ENCODE data around the gene SIGLECL1.
"Not testable (repeated sequence)": the region's sequence is repeated elsewhere in the genome, so short reads cannot be mapped to it uniquely, and the experiment has no call there.

The SIGLECL1 gene

GRCh38 chr19:51250786-51251467 is at the start of gene SIGLECL1:
Gene SIGLECL1 (plus strand): TSS chr19:51251080. CDS start chr19:51264073, 12,993 bp downstream.
- no peak for DNase-seq (ENCODE audit: low read depth)

GRCh38 chr19:51201712-51202111 is 49.2 kb upstream of the SIGLECL1 start:
- no peak for DNase-seq (ENCODE audit: low read depth)

- DNase-seq (ENCODE audit: low read depth), result no peak
These were observed 47.0 kb upstream of the SIGLECL1 start for GRCh38 chr19:51203916-51204315.

GRCh38 chr19:51204321-51204720 is 46.6 kb upstream of the SIGLECL1 start:
- no peak for DNase-seq (ENCODE audit: low read depth)

- no peak for DNase-seq (ENCODE audit: low read depth)
These were observed 43.1 kb upstream of the SIGLECL1 start for GRCh38 chr19:51207747-51208146.

DNA sequence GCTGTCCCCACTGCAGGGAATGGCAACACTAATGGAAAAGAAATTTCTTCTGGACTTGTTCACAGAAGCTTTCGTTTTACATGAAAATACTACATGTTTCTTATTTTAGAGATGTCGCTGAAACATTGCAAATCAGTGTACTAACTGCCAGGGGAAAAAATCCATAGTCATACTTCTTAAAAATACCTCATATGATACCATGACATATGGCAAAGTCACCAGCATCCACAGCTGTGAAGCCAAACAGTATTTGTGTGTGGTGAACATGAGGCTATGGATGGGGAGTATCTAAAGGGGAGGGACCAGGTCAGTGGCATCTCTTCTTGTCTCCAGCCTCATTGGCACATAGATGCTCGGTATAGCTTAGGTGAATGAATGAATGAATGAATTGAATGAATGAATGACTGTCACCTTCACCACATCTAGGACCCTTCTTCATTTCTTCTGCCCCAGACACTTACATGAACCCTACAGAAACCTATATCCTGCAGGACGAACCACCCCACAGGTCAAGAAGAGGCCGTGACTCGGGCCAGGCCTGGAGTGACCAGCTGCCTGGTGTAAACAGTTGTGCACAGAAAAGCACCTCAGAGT is 40.6 kb upstream of the SIGLECL1 start:
- no peak for DNase-seq (ENCODE audit: low read depth)

DNA sequence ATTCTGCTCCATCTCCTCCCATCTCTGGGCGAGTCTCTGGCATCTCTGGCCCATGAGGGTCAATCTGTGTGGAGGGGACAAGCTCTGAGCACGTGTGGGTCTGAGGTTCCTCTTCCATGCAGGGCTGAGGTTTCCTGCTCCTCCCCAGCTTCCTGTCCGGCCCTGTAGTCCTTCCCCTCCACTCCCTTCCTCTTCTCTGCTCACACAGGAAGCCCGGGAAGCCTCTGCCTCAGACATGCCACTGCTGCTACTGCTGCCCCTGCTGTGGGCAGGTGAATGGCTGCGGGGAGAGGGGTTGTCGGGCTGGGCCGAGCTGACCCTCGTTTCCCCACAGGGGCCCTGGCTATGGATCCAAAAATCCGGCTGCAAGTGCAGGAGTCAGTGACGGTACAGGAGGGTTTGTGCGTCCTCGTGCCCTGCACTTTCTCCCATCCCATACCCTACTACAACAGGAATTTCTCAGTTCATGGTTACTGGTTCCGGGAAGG is 40.0 kb upstream of the SIGLECL1 start:
- DNase-seq (ENCODE audit: low read depth), result not testable (repeated sequence)

DNA sequence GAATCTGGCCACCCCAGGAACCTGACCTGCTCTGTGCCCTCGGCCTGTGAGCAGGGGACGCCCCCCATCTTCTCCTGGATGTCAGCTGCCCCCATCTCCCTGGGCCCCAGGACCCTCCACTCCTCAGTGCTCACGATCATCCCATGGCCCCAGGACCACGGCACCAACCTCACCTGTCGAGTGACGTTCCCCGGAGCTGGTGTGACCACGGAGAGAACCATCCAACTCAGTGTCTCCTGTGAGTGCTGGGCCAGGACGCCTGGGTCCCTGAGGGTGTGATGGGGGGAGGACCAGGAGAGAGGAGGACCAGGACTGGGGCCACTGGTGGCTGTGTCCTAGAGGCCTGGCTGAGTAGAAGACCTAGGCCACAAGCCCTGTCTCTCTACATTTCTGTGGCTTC is 39.0 kb upstream of the SIGLECL1 start:
- no peak for DNase-seq (ENCODE audit: low read depth)

GRCh38 chr19:51219307-51219706 is 31.6 kb upstream of the SIGLECL1 start:
- no peak for DNase-seq (ENCODE audit: low read depth)

GRCh38 chr19:51219971-51220370 is 30.9 kb upstream of the SIGLECL1 start:
- no peak for DNase-seq (ENCODE audit: low read depth)

GRCh38 chr19:51220996-51221395 is 29.9 kb upstream of the SIGLECL1 start:
- no peak for DNase-seq (ENCODE audit: low read depth)

DNA sequence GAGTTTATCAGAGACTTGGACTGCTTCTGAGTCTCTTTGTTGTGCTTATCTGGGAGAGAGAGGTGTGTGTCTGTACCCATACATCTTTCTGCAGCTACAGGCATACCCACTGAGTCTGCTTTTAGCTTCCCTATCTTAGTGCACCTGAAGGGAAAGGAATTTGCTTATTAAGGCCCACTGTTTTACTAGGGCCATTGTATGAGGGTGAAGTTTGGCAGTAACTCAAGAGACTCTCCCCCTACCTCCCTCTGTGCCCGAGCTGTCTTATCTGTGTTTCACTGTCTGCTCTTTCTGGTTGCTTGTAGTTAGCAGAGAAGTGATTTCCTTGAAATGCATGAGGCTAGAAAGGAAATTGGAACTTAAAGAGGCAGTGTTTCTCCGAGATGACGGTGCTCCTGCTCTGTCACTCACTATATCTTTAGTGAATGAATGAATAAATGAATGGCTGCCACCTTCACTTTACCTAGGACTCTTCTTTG is 26.7 kb upstream of the SIGLECL1 start:
- DNase-seq (ENCODE audit: low read depth), result no peak

- DNase-seq (ENCODE audit: low read depth), result not testable (repeated sequence)
These were observed 25.9 kb upstream of the SIGLECL1 start, which contains the start of gene CD33 for GRCh38 chr19:51224898-51225393. Gene CD33 (plus strand): TSS chr19:51225080. CDS start chr19:51225119, 39 bp downstream.

DNA sequence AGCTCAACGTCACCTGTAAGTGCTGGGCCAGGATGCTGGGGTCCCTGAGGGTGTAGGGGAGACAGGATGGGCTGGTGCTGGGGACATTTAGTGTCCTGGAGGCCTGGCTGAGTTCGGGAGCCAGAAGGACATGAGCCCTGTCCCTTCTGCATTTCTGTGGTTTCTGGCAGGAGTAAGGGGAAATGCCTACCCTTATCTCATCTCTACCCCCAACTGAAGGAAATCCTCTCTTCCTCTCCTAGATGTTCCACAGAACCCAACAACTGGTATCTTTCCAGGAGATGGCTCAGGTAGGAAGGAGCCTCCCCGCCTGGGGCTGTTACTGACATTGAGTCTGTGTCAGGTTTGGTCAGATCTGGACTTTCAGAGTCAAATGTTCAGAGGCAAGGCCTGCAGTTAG is 24.8 kb upstream of the SIGLECL1 start:
- no peak for DNase-seq (ENCODE audit: low read depth)

GRCh38 chr19:51227326-51227725 is 23.6 kb upstream of the SIGLECL1 start:
- DNase-seq (ENCODE audit: low read depth), result no peak

DNA sequence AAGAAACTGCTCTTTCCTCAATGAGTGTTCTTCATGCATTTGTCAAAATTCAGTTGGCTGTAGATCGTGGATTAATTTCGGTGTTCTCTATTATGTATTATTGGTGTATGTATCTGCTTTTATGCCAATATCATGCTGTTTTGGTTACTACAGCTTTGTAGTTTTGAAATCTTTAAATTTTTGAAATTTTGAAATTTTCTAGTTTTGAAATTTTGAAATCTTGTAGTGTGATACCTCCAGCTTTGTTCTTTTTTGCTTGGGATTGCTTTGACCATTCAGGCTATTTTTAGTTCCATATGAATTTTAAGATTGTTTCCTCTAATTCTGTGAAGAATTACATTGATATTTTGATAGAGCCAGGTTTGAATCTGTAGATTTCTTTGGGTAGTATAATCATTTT is 22.9 kb upstream of the SIGLECL1 start:
- no peak for DNase-seq (ENCODE audit: low read depth)

GRCh38 chr19:51240866-51241265 is 10.0 kb upstream of the SIGLECL1 start:
- DNase-seq (ENCODE audit: low read depth), result no peak

DNA sequence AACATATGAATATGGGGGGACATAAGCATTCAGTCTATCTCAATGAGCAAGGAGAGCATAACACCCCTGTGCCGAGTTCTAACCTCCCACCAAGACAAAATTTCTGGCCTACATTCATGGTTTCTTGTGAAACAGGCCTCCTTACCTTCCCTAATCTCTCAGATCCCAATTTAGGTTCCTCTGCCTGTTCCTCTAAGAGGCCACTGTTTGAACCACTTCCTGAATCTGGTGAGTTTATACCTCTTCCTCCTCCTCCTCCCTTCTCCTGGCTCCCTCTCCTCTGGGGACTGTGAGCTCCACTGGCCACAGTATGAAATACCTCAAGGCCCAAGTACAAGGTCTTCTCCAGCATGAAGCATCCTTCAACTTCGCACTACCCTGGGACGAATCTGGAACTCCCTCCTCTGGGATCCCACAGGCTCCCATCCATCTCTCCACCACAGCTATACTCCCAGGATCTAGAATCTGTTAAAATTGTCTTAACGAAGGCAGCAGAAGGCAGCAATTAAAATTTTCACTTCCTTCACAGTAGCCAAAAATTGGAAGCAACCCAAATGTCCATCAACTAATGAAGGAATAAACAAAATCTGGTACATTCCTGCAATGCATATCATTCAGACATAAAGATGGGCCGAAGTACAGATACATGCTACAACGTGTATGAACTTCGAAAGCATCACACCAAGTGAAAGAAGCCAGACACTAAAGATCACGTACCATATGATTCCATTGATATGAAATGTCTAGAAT is 7.8 kb upstream of the SIGLECL1 start:
- DNase-seq (ENCODE audit: low read depth), result no peak

DNA sequence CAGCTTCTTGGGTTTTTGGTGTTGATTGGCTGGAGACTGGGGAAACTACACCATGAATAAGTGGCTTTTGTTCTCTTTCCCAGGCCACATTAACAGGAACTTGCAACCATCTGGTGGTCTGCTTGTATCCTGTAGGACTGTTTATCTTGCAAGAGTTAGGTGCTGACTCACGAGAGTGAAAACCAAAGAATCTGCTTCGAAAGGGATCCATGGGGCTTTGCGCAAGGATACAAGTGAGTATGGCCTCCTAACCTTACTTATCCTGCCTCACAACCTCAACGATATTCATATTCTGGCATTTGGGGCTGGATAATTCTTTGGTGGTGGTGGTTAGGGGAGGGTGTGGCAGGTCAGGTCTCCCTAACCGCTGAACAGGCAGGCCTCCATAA is 4.7 kb upstream of the SIGLECL1 start:
- DNase-seq (ENCODE audit: low read depth), result no peak

GRCh38 chr19:51247972-51248590 is 2.8 kb upstream of the SIGLECL1 start:
- DNase-seq (ENCODE audit: low read depth), result no peak

DNA sequence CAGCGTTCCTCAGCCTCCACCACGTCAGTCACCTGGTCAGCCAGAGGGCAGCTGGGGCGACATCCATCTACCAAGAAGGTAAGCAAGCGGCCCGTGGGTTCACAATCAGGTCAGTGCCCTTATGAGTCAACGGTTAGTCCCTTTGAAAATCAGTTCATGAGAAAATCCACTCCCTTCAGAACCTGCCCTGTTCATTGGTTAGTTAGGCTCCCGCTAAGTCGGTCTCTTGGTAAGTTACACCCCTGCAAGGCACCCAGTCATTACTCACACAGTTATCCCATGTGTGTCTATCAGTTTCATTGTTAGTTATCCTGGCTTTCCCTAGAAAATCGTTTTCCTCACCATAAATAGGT is 564 bp downstream of the SIGLECL1 start:
- no peak for DNase-seq (ENCODE audit: low read depth)
